DMS153 treated with DMSO at 0.1 percent for 48 hours (cell line): ENCODE data around the gene SNAPC3.
"Not testable (repeated sequence)": the region's sequence is repeated elsewhere in the genome, so short reads cannot be mapped to it uniquely, and the experiment has no call there.

Source experiments
- DNase-seq: peaks from one replicate; lab custom pipeline; 2025; ENCODE audit not compliant: unreplicated experiment; lab: John Stamatoyannopoulos, UW

SNAPC3 gene

DNA sequence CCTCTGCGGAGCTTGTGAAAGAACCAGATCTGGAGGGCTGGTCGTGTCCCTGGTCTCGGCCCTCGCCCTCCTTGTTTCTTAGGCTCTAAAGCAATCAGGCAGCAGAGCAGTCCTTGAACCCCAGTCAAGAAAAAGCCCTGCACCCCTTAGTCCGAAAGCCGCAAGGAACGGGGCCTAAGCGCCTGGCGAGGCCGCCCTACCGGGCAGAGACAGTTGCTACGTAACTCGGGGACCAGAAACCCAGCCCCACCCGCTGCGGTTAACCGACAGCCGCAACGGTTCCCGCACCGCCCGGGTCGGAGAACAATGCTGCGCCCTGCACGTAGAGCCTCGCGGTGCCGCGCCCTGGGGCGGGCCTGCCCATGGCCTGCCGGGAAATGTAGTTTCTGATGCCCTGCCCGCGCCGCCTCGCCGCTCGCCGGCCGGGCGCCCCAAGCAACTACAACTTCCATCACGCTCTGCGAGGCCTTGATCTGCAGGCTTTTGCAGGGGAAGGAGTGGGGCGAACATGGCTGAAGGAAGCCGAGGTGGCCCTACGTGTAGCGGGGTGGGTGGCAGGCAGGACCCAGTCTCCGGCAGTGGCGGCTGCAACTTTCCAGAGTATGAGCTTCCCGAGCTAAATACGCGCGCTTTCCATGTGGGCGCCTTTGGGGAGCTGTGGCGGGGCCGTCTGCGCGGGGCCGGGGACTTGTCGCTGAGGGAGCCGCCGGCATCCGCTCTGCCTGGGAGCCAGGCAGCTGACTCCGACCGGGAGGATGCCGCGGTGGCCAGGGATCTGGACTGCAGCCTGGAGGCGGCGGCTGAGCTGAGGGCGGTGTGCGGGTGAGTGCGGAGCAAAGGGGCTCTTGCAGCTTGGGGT is at the start of gene SNAPC3:
TSS of gene SNAPC3 (plus strand) at position 505 of the 859 bp plus-strand sequence. CDS start at position 509, 4 bp downstream.
- DNase-seq = peak; percentile 92

DNA sequence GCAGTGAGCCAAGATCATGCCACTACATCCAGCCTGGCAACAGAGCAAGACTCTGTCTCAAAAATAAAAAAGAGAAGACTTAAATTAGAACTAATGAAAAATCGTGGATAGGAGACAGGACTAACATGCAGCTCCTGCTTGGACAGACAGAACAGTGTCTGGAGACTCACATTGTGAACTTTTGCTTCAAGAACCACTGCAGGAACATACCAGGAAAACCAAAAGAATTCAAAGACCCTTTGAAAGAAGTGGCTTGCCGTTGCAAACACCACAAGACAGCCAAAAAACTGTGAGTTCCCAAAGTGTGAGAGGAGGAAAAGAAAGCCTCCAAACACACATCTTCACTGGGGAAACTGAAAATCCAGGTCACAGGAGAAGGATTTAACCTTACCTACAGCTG is 48.8 kb upstream of the SNAPC3 start:
- DNase-seq = no peak

DNA sequence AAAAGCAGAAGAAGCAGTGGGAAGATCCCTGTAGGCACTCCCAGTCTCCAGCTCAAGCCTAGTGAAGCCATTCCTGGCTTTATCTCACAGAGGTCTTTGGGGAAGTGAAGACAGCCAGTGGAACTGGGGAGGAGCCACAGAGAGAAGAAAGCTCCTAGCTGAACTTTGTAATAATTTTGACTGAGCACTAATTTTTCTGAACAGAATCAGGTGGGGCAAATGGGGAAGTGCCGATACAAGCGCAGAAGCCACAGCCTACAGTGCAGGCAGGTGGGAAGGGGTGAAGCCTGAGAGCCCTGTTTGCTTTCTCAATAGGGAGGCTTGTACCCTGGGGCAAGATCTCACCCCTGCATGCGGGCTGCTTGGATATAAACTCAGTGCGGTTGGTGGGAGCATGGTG is 48.4 kb upstream of the SNAPC3 start:
- DNase-seq = no peak

DNA sequence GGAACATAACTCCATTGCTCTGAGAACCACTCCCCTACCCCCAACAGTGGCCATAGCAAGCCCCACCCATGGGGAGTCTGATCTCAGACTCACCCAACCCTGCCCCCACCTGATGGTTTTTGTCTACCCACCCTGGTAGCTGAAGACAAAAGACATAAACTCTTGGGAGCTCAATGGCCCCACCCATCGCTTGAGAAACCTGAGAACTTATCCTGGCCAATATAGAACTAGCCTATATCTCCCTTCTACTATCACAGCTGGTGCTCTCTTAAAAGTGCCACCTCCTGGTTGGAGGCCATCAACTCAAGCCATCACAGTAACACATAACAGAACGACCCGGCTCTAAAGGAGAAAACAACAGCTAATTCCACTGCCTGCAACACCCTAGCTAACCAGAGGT is 47.9 kb upstream of the SNAPC3 start:
- no peak for DNase-seq

DNA sequence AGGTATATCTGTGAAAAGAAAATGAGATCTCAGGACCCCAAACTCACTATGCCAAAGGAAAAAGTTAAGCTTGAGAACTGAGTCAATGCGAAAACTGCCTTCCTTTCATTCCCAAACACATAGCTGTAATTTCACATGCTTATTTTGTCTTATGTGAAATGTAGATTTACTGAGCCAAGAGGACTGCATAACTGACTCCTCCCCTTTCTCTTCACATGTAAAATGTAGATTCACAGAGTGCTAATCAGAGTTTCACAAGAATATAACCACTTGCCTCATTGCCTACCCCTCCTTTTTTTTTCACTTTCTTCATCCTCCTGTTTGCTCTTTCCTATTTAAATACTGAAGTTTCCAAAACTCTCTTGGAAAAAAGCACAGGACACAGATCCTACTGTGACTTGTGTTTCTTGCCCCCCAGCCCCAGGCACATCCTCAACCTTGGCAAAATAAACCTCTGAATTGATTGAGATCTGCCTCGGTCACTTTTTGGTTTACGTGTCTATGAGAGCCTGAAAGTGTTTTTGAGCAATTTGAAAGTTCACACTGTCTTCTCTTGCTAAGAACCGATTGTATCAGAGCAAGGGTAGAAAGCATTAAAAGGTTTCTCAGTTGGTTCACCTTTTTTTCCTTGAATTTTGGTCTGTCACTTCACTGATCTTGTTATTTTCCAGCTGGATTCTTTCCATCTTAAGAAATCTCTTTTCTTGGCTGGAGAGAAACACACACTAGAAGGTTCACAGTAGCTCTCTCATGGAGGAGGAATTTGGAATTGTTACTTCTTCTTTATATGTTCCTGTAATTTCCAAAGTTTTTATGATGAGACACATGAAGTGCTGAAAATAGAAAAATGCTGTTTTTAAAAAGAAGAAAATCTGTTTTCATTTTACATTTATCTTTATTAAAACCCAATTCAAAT is 44.8 kb upstream of the SNAPC3 start:
- no peak for DNase-seq

DNA sequence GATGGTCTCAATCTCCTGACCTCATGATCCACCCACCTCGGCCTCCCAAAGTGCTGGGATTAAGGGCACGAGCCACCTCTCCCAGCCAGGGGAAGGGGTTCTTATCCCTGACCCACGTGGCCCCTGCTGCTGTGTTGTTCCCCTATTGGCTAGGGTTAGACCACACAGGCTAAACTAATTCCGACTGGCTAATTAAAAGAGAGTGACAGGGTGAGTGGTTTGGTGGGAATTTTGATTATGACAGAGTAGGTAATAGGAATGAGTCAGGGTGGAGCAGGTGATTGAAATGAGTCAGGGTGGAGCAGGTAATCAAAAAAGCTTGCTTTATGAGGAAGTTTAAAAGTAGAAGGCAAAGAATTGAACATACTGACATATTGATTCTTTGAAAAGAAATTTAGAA is 43.4 kb upstream of the SNAPC3 start:
- not testable (repeated sequence) for DNase-seq

DNA sequence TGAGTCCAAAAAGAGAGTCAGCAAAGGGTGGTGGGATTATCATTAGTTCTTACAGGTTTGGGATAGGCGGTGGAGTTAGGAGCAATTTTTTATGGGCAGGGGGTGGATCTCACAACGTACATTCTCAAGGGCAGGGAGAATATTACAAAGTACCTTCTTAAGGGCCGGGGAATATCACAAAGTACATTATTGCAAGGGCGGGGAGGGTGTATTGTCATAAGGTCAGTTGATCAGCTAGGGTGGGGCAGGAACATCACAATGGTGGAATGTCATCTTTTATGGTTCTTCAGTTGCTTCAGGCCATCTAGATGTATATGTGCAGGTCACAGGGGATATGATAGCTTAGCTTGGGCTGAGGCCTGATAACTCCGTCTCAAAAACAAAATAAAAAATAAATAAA is 42.8 kb upstream of the SNAPC3 start:
- DNase-seq = not testable (repeated sequence)

DNA sequence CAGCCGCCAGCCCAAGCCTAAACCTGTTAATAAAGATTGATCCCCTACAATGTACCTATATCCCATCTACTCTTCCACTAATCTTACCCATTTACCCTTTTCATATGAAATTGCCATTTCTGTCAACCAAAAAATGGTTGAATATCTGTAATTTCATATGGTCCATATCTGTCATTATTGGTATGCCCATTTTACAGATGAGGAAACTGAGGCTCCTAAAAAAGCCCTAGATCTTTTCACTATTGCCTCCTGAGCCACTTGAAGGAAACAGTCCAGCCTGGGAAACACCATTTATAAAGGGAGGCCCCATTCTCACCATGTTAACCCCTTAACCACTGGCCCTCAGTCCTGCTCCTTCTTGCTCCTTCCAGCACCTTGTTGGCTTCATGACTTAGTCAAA is 41.2 kb upstream of the SNAPC3 start:
- DNase-seq = no peak

DNA sequence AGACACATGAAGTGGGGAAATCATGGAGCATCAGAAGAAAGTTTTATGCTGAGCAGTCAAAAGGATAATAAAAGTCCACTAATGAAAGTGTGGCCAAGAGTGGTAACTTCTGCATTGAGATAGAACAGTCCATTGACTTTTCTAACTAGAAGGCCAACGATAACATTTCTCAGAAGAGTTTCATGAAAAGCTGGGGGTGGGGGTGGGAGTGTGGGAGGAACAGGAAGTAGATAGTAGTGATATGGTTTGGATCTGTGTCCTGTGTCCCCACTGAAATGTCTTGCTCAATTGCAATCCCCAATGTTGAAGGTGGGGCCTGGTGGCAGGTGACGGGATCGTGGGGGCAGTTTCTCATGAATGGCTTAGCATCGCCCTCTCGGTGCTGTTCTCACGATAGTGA is 36.2 kb upstream of the SNAPC3 start:
- no peak for DNase-seq

DNA sequence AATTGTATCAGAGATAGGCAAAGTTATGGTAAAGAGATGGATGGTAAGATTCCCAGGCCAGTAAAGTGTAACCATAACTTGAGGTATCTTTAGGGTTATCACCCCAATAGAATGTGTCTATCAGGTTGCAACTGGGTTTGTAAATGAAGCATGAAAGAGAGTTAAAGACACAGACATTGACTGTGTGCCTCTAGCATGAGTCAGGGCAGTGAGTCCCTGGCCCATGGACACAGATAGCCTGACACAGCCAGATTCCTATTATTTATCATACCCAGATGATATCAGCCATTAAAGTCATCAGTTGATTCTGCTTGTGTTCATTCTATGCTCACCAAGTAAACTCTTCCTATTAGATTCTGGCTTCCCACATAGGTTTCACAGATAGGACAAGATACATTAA is 33.5 kb upstream of the SNAPC3 start:
- DNase-seq = no peak

DNA sequence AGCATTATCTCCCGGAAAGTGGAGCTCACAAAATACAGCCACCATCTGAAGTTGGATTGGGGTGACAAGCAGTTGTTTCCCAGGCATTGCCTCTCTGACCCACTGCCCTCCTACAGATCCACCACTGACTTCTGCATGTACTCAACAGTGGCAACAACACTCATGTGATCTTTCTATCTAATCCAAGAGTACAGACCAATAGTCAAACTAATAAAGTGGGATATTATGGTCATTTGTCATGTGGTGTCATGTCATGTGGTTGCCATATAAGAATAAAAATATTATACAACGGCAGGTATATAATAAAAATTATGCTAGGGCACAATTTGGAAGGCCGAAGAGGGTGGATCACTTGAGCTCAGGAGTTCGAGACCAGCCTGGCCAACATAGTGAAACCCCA is 33.0 kb upstream of the SNAPC3 start:
- no peak for DNase-seq

DNA sequence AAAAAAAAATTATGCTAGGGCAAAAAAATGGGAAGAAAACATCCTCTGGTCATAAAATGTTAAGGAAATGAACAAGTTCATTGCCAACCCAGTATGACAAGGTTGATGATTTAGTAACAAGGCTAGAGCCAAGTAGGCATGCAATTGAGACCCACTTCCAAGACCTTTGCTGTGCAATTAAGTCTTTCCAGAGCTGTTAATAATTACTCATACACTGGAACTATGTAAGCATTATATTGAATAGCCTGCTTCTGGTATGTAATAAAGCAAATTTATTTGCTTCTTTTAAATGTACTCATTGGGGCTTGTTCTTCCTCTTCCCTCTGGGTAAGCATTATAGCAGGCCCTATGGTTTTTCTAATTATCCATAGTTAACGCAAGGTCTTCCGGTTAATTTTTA is 32.5 kb upstream of the SNAPC3 start:
- no peak for DNase-seq

DNA sequence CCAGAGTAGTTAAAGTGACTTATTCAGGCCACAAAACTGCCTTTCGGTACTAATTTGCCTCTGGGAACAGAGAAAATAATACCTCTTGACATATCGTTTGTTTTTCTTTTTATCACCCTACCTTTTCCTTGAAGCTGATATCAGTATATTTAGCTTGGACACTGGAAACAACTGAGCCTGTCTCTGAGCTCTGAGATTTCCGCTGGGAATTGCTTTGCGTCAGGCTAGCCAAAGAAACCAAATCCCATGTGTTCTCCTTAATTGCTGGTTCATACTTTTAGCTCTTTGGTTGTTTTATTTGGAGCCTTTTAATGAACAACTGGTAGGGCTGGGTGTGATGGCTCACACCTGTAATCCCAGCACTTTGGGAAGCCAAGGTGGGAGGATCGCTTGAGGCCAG is 30.3 kb upstream of the SNAPC3 start:
- DNase-seq = no peak

DNA sequence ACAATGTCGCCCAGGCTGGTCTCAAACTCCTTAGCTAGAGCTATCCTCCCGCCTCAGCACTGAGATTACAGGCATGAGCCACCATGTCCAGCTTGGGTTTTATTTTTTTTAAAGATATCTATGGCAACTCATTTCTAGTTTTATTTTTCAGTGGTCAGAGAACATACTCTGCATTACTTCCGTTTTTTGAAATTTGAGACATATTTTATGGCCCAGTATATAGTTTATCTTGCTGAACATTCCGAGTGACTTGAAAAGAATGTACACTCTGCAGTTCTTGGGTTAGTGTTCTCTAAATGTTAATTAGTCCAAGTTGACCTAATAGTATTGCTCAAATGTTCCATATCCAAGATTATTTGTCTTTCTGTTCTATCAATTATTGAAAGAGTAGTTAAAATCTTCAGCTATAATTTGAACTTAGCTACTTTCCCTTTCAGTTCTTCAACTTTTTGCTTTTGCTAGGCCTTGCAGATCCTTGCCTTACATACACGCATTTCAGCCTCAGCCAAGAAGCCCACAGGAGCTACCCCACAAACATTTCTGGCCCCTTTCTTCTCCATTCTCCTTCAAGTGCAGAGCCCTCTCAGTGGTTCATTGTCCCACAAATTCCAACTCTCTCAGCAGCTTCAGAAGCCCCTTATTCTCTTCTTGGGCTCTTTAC is 22.3 kb upstream of the SNAPC3 start:
- no peak for DNase-seq

DNA sequence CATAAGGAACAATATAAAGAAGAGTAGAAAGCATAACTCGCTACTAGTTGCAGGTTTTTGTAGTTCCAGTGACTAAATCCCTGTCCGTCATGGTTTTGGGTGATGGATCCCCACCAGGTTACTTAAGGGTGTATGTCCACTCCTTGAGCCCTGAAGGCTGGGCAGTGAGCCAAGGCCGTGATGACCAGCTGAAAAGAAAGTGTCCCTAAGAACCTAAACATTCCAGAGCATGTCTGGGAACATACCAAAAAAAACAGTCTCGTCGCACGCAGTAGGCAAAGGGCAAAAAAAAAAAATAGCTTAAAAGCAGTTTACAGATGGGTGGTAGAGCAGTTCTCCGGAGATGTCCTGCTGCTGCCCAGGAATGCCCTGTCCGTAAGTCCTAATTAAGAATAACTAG is 21.4 kb upstream of the SNAPC3 start:
- no peak for DNase-seq

DNA sequence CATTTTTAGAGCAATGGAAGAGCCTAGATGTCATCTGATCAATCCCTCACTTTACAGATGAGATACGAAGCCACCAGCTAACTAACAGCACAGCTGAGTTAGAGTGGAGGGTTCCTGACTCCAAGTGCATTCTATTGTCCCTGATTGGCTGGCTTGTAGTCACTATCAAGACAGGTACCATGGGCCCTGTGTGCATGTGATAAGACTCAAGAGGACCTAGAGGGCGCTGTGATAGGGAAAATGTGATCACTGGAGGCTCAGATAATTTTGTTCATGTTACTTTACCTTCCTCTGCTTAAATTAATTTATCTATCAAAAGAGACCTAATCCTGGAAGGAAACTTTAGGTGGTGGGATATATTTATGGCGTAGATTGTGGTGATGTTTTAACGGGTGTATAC is 19.5 kb upstream of the SNAPC3 start:
- no peak for DNase-seq

DNA sequence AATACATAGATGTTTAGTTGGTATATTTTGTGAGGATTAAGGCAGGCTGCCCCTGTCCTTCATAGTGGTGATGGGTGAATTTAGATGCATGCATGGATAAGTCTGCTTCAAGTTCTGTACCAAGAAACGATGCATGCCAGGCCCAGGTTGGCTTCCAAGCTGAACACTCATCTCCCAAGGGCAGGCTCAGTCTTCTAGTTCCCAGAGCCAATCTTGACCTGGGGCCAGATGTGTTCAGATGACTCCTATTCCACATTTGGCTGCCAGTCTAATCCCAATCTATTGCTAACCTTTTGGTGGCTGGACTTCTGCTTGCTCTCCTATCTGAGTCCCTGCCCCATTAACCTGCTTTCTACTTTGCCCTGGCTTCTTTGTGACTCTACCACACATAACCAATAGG is 18.5 kb upstream of the SNAPC3 start:
- no peak for DNase-seq

DNA sequence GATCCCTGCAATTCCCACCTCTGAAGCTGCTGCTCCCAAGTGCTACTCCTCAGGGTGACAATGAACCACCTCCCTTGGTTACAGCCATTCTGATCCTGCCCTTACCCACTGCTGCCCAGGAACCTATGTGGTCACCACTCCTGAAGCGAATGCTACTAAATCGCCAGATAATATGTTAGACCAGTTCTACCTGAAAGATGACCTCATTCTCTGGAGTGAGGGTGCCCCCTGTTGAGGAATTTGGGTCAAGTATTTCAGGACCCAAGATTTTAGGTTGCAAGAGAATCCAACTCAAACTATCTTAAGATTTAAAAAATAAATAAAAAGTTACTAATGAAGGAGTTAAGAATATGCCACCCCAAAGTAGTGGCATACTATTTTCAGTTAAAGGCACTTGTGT is 5.8 kb upstream of the SNAPC3 start:
- peak; percentile 14 for DNase-seq

DNA sequence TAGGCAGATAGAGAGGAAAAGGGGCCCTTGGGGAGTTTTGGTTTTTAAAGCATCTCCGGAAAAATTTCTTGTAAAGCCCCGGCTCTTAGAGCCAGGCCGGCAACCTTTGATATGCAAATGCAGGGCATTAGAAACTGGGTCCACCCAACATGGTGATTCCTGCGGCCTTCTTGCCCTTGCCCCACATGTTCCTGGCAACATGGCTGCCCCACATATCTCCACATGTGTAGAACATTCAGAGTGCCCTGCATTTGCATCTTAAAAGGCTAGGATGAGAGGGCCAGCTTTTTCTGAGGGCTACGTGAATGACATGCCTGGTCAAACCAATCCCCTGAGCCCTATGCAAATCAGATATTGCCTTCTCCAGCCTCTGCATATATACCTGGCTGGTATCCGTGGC is 5.0 kb upstream of the SNAPC3 start:
- DNase-seq = no peak

DNA sequence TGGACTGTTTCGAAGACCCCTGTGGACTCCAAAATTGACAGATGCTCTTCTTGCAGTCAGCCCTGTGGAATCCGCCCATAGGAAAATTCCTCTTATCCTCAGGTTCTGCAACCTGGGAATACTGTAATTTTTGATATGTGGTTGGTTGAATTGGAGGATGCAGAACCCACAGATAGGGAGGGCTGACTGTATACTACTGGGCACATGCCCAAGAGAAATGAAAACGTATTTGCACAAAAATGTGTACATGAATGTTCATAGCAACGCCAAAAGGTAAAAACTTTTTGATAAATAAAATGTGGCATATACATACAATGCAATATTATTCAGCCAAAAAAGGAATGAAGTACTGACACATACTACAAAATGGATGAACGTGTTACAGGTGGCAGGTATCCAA is 1.9 kb upstream of the SNAPC3 start:
- no peak for DNase-seq

DNA sequence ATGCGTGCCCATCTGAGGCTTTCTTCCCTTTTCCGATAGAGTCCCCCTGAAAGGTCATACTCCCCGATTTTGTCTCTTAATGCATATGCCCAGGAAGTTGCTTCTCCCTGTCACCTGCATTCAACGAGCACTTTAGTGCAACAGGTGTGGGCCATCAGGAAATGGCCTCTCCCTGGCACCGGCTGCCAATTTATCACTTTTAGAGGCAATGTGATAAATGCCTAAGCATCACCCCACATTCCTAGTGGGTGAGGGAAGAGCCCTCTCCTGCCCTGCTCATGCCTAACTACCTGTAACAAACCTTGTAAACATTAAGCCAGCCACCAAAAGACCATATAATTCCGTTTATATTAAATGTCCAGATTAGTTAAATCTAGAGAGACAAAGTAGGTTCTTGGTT is 1.1 kb upstream of the SNAPC3 start:
- no peak for DNase-seq

DNA sequence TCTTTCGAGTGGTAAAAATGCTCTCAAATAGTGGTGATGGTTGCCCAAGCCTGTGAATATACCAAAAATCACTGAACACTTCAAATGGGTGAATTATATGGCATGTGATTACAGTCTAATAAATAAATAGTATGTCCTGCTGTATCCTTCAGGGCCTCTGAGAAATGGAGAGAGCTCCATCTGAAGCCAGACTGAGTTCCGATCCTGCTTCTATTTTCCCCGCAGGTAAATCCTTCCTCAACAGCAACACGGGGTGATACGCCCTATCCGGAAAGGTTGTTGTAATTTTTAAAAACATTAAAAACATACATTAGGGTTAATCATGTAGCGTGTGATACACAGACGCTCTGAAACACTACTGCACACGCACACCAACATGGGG is 695 bp upstream of the SNAPC3 start:
- DNase-seq = peak; percentile 12
